HL-60/S4 (cell line): ENCODE data around the gene RAD17.
"Not testable (repeated sequence)": the region's sequence is repeated elsewhere in the genome, so short reads cannot be mapped to it uniquely, and the experiment has no call there.

ENCODE experiments used
- in situ Hi-C: fragments of 300-500 bp; cut with MboI; formaldehyde crosslinking; loops from 2 replicates; pipeline ENCODE4 v1.14.3; 2022; ENCODE audit warnings: low sequenced_read_pairs

The RAD17 gene

GRCh38 chr5:69369340-69370121 is at the start of gene RAD17, which contains the start of the genes AK6 and TAF9:
RAD17 (plus strand) TSS chr5:69369818; CDS start chr5:69372209, 2,391 bp downstream.
AK6 (minus strand) TSS chr5:69369520; CDS start chr5:69369490, 30 bp downstream.
TAF9 (minus strand) TSS chr5:69369520; CDS start chr5:69365737, 3,783 bp downstream.
- in situ Hi-C loops = no loop called here

- in situ Hi-C loops = no loop called here
Observed at GRCh38 chr5:69326365-69326764, 43.3 kb upstream of the RAD17 start.

- in situ Hi-C loops = no loop called here
Observed at GRCh38 chr5:69329905-69330489, 39.6 kb upstream of the RAD17 start.

GRCh38 chr5:69331528-69332445 is 37.8 kb upstream of the RAD17 start:
- in situ Hi-C loops = no loop called here

- in situ Hi-C loops = not testable (repeated sequence)
Observed at GRCh38 chr5:69333668-69334315, 35.8 kb upstream of the RAD17 start.

GRCh38 chr5:69334793-69335268 is 34.8 kb upstream of the RAD17 start:
- in situ Hi-C loops = no loop called here

- in situ Hi-C loops = no loop called here
Observed at GRCh38 chr5:69335341-69335935, 34.2 kb upstream of the RAD17 start.

GRCh38 chr5:69341520-69342161 is 28.0 kb upstream of the RAD17 start:
- in situ Hi-C loops = no loop called here

- in situ Hi-C loops = no loop called here
Observed at GRCh38 chr5:69343083-69343482, 26.5 kb upstream of the RAD17 start.

- in situ Hi-C loops = no loop called here
Observed at GRCh38 chr5:69350664-69351063, 19.0 kb upstream of the RAD17 start.

- in situ Hi-C loops = no loop called here
Observed at GRCh38 chr5:69359699-69360098, 9.9 kb upstream of the RAD17 start.

- in situ Hi-C loops = no loop called here
Observed at GRCh38 chr5:69360442-69360841, 9.2 kb upstream of the RAD17 start.

- in situ Hi-C loops = no loop called here
Observed at GRCh38 chr5:69364414-69364813, 5.2 kb upstream of the RAD17 start.

- in situ Hi-C loops = no loop called here
Observed at GRCh38 chr5:69364850-69365249, 4.8 kb upstream of the RAD17 start.

- in situ Hi-C loops = no loop called here
Observed at GRCh38 chr5:69367697-69368279, 1.8 kb upstream of the RAD17 start.

GRCh38 chr5:69368458-69369339 is 919 bp upstream of the RAD17 start:
- in situ Hi-C loops = no loop called here

GRCh38 chr5:69370335-69370734 is 717 bp downstream of the RAD17 start:
- in situ Hi-C loops = not testable (repeated sequence)

- in situ Hi-C loops = no loop called here
Observed at GRCh38 chr5:69372394-69372793, 2.8 kb downstream of the RAD17 start.
